T47D (cell line): ENCODE data around the gene ALKBH4.

Experiments
- DNase-seq, 2 experiments: peaks; one replicate each; pipeline versions ENCODE4 v3.0.0 to v3.0.0-alpha.2; 2011 to 2012; ENCODE audit warnings: low read depth in 1 of 2, low spot score in 1 of 2
- JUND ChIP-seq: IDR thresholded peaks from 2 replicates; pipeline ENCODE4 v1.6.1; 2012; ENCODE audit warnings: low read depth
- in situ Hi-C: cut with HindIII; loops from 2 replicates; pipeline ENCODE4 v1.10.0; 2016; ENCODE audit warnings: low sequenced_read_pairs, low pct_unique_long_range_greater_than_20kb

ALKBH4 gene

GRCh38 chr7:102433219-102434038 lies 31.2 kb downstream of the ALKBH4 start, which contains the start of gene ORAI2:
ORAI2 (plus strand) TSS chr7:102433575; CDS start chr7:102438957, 5,382 bp downstream.
- TF ChIP-seq JUND = no peak
- DNase-seq = peak; percentile 69
- in situ Hi-C loops = no loop called here

GRCh38 chr7:102432442-102433218 lies 32.0 kb downstream of the ALKBH4 start:
- TF ChIP-seq JUND = no peak
- DNase-seq = no peak
- in situ Hi-C loops = no loop called here

GRCh38 chr7:102431617-102432298 lies 32.9 kb downstream of the ALKBH4 start:
- no peak for TF ChIP-seq JUND
- DNase-seq = peak; percentile 25 to 43
- in situ Hi-C loops = no loop called here

- in situ Hi-C loops = no loop called here
Observed at GRCh38 chr7:102429141-102429899, 35.3 kb downstream of the ALKBH4 start.

GRCh38 chr7:102427019-102427405 lies 37.7 kb downstream of the ALKBH4 start:
- in situ Hi-C loops = no loop called here
- TF ChIP-seq JUND = no peak
- DNase-seq = no peak

More at GRCh38 chr7:102429141-102429899, 35.3 kb downstream of the ALKBH4 start:
- no peak for DNase-seq
- TF ChIP-seq JUND = no peak

GRCh38 chr7:102426268-102427018 lies 38.2 kb downstream of the ALKBH4 start:
- DNase-seq = no peak
- in situ Hi-C loops = no loop called here
- no peak for TF ChIP-seq JUND

GRCh38 chr7:102425639-102426267 lies 38.9 kb downstream of the ALKBH4 start:
- no peak for DNase-seq
- no peak for TF ChIP-seq JUND
- in situ Hi-C loops = no loop called here

- in situ Hi-C loops = no loop called here
- no peak for TF ChIP-seq JUND
- DNase-seq = no peak
Observed at GRCh38 chr7:102424787-102425218, 39.9 kb downstream of the ALKBH4 start.

- in situ Hi-C loops = no loop called here
- TF ChIP-seq JUND = no peak
- no peak for DNase-seq
Observed at GRCh38 chr7:102424129-102424551, 40.5 kb downstream of the ALKBH4 start.

GRCh38 chr7:102421706-102422240 lies 42.9 kb downstream of the ALKBH4 start:
- no peak for TF ChIP-seq JUND
- in situ Hi-C loops = no loop called here
- DNase-seq = no peak

- in situ Hi-C loops = no loop called here
Observed at GRCh38 chr7:102418592-102418991, 46.1 kb downstream of the ALKBH4 start.

More at GRCh38 chr7:102418592-102418991, 46.1 kb downstream of the ALKBH4 start:
- no peak for TF ChIP-seq JUND
- no peak for DNase-seq
